ENCODE data around the gene SRM. TPM values are rescaled to one million over a fixed set of nuclear protein-coding genes. Genes with fewer than 3 reads are reported as not detected.

SRM gene
- total and polyA plus RNA-seq, 2 of the 13 experiments (the other 11 are each of a cell fraction or from before 2014, with no cell fraction given), result 27.9 to 31.8 TPM

DNA sequence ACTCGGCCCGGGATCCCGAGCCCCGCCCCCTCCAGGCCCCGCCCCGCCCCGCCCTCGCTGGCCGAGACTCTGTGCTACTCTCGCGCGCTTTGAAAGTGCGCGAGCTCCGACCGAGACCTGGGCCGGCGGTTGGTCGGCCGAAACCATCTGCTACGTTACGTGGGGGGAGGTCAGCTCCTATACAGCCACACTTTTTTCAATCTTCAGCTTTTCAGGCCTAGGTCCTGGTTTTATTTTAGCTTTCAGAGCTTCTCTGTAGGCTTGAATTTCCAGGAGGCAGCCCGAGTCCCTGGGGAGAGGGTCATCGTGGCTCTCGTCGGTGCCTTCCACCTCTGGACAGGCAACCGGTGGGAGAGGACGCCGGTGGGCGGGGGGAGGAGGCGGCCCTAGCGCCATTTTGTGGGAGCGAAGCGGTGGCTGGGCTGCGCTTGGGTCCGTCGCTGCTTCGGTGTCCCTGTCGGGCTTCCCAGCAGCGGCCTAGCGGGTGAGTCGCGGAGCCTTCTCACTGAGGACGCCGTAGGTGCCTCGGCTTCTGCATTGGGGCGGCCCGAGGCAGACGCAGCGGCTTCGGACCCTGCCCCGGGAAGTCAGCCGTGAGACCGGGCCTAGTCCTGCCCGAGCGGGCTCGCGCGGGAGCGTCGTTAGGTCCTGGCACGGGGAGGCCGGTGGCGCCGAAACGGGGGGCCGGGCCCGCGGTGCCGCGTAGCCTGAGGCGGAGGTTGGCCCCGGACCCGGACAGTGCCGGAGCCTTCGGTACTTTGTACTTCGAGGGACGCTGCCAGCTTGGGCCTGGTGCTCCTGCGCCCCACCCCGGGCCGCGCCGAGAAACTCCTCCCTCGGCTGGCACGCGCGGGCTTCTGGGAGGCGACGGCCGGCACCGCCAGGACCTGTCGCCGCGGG lies 47.3 kb downstream of the SRM start, which contains the start of gene TARDBP (continued):
- TF ChIP-seq ARID4A (CRISPR knock-in tag; IDR thresholded peaks at IDR 0.05; ENCODE audit: borderline replicate concordance), result peak; percentile 97
- TF ChIP-seq MXI1 (IDR thresholded peaks at IDR 0.05; ENCODE audit: borderline replicate concordance, low read depth, low read length), result peak; percentile 49; the same call in 1 of the 3 replicates
- peak; percentile 64; the same call in 1 of the 2 replicates for TF ChIP-seq ZNF678 (CRISPR knock-in tag; IDR thresholded peaks at IDR 0.05)
- no peak for TF ChIP-seq PITX1 (CRISPR knock-in tag; IDR thresholded peaks at IDR 0.05)
- peak; percentile 63 for TF ChIP-seq ZNF263 (CRISPR knock-in tag; IDR thresholded peaks at IDR 0.05)
- TF ChIP-seq ZNF44 (CRISPR knock-in tag; IDR thresholded peaks at IDR 0.05), result 0 out of 2 replicates have a peak, but pooled peaks have one; percentile 79
- 0 out of 2 replicates have a peak, but pooled peaks have one; percentile 33 for TF ChIP-seq TBX3 (IDR thresholded peaks at IDR 0.05; ENCODE audit: borderline replicate concordance)
- TF ChIP-seq, protein P1, sequence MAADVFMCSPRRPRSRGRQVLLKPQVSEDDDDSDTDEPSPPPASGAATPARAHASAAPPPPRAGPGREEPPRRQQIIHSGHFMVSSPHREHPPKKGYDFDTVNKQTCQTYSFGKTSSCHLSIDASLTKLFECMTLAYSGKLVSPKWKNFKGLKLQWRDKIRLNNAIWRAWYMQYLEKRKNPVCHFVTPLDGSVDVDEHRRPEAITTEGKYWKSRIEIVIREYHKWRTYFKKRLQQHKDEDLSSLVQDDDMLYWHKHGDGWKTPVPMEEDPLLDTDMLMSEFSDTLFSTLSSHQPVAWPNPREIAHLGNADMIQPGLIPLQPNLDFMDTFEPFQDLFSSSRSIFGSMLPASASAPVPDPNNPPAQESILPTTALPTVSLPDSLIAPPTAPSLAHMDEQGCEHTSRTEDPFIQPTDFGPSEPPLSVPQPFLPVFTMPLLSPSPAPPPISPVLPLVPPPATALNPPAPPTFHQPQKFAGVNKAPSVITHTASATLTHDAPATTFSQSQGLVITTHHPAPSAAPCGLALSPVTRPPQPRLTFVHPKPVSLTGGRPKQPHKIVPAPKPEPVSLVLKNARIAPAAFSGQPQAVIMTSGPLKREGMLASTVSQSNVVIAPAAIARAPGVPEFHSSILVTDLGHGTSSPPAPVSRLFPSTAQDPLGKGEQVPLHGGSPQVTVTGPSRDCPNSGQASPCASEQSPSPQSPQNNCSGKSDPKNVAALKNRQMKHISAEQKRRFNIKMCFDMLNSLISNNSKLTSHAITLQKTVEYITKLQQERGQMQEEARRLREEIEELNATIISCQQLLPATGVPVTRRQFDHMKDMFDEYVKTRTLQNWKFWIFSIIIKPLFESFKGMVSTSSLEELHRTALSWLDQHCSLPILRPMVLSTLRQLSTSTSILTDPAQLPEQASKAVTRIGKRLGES (CRISPR knock-in tag; IDR thresholded peaks at IDR 0.05; ENCODE audit: borderline replicate concordance), result 0 out of 2 replicates have a peak, but pooled peaks have one; percentile 45
- TF ChIP-seq ZNF124 (CRISPR knock-in tag; IDR thresholded peaks at IDR 0.05), result peak; percentile 68; the same call in 1 of the 2 replicates
- TF ChIP-seq ZSCAN20 (CRISPR knock-in tag; IDR thresholded peaks at IDR 0.05; ENCODE audit: borderline replicate concordance), result 0 out of 2 replicates have a peak, but pooled peaks have one; percentile 57
- no peak for TF ChIP-seq FOXM1 (CRISPR knock-in tag; IDR thresholded peaks at IDR 0.05)
- TF ChIP-seq, protein P2, sequence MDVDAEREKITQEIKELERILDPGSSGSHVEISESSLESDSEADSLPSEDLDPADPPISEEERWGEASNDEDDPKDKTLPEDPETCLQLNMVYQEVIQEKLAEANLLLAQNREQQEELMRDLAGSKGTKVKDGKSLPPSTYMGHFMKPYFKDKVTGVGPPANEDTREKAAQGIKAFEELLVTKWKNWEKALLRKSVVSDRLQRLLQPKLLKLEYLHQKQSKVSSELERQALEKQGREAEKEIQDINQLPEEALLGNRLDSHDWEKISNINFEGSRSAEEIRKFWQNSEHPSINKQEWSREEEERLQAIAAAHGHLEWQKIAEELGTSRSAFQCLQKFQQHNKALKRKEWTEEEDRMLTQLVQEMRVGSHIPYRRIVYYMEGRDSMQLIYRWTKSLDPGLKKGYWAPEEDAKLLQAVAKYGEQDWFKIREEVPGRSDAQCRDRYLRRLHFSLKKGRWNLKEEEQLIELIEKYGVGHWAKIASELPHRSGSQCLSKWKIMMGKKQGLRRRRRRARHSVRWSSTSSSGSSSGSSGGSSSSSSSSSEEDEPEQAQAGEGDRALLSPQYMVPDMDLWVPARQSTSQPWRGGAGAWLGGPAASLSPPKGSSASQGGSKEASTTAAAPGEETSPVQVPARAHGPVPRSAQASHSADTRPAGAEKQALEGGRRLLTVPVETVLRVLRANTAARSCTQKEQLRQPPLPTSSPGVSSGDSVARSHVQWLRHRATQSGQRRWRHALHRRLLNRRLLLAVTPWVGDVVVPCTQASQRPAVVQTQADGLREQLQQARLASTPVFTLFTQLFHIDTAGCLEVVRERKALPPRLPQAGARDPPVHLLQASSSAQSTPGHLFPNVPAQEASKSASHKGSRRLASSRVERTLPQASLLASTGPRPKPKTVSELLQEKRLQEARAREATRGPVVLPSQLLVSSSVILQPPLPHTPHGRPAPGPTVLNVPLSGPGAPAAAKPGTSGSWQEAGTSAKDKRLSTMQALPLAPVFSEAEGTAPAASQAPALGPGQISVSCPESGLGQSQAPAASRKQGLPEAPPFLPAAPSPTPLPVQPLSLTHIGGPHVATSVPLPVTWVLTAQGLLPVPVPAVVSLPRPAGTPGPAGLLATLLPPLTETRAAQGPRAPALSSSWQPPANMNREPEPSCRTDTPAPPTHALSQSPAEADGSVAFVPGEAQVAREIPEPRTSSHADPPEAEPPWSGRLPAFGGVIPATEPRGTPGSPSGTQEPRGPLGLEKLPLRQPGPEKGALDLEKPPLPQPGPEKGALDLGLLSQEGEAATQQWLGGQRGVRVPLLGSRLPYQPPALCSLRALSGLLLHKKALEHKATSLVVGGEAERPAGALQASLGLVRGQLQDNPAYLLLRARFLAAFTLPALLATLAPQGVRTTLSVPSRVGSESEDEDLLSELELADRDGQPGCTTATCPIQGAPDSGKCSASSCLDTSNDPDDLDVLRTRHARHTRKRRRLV (CRISPR knock-in tag; IDR thresholded peaks at IDR 0.05), result no peak
